HG02588 (cell line): Measurements from ENCODE around the gene SLC4A4.

Experiments
- ATAC-seq: cut with Tn5 transposase; IDR thresholded peaks from one replicate; pipeline ENCODE4 v1.9.1; 2021; ENCODE audit warnings: mild to moderate bottlenecking, moderate library complexity; ENCODE audit not compliant: unreplicated experiment

Gene SLC4A4

DNA sequence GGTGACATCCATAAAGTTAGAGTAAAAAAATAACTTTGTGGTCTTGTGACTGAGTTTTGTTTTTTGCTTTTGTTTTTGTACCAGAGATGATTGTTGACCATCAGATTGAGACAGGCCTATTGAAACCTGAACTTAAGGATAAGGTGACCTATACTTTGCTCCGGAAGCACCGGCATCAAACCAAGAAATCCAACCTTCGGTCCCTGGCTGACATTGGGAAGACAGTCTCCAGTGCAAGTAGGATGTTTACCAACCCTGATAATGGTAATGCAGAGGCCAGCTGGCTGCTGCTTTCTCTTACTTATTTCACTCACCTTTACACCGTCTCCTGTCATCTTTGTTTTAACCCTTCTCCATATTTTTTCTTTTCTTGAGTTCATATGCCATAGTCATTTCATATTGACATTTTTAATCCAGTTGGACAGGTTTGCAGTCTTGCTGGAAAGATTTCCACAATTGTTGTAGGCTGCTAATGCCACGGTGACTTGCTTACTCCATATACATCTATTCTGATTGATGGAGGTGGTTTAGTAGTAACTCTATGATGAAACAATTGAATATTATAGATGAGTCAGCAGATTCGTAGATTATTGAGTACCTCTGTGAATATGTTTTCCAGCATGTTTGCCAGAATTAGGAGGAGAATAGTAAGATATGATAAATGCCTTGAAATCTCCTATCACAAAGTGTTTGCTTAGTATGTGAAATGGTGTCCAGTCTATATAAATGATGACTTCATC, 18.3 kb downstream of the SLC4A4 start:
- ATAC-seq: no peak

DNA sequence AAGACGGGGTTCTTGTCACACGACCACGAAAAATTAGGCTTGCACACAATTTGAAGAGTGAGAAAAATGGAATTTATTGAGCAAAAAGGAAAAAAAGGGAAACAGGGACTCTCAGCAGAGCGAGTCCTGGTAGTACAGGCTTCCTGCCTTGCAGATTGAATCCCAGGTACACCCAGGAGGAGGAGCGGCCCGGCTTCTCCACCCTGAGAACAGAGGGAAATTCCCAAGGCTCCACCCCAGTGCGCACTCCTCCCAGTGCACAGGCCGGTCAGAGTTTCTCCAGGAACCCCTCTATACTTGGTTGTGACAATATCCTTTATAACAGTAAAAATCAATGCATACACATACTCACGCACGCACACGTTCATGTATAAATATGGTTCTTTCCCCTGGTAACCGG, 22.0 kb downstream of the SLC4A4 start:
- no peak for ATAC-seq

DNA sequence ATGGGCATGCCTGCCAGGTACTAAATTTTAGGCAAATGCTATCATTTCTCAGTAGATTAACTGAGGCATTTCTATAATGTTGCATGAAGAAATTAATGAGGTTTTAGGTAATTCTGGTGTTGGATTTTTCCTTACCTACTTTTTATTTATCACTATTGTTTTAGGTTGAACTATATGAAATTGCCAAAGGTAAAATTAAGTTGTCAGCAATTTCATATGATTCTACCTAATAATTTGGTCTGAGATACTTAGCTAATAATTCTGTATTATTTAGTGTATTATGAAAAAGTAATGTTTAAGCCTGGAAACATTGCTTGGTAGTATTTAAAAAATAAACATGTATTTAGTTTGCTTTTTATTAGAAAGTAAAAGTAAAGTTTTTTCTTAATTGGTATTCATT, 22.7 kb downstream of the SLC4A4 start:
- no peak for ATAC-seq

DNA sequence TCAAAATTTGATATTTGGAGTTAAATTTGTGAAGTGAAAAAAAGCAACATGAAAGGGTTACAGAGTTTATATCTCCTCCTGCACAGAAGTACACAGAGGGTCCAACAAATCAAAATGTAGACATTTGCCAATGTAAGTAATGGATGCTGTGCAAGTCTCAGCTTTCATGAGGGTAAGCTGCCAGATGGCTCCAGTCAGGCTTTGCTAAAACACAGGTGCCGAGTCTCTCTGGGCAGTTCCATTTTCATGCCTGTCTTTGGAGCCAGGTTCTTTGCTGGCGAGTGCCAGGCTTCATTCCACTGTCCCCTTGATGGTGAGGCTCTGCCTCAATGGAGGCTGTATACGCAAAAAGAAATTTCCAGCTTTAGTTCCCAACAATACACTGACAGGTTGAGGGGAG, 27.9 kb downstream of the SLC4A4 start:
- ATAC-seq: no peak

DNA sequence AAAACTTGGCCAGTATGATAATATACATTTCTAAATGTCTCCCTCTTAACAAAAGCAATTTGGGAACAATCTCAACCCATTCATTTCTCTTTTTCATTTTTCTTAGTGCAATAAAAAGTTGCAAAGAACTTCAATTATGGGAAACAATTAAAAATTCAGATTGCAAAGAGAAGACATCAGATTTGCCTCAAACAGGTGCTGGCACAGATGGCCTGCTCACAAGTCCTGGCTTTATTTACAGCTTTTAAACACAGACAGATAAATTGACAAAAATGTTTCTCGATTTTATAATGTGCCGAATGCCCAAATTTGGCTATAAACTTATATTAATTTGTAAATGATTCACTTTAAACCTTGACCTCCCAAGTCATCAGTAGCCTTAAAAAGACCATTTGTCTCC, 28.7 kb downstream of the SLC4A4 start:
- no peak for ATAC-seq

DNA sequence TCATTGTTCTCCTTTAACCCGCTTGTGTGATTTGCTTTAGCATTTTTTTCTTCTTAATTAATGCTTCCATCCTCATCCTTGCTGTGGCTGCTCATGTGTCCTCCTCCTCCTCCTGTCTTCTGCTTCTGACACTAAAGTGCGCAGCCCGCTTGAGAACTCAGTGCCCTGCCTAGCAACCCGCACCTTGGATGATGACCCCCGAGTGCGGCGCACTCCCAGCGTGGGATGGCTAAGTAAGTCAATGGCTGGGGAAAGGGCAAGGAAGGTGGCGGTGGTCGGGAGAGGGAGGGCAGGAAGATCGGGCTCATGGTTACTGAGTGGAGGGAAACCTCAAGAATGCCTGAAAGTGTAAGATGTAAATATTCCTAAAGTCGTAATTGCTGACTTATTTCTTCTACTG, 30.1 kb downstream of the SLC4A4 start:
- no peak for ATAC-seq

DNA sequence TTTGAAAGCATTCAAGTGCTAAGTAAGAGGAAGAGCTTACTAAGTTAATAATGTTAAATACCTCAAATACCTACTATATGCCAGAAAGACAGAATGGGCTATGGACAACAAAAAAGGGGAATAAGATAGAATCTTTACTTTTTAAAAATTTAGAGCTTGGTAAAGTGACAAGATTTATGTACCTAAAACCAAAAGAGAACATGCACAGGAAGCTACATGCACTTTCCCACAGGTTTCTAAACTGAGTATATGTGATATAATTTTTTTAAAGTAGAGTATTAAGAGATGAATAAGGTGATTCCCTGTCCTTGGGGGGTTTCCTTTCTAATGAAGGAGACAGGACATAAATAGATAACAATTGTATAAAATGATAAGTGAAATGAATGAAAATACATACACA, 30.7 kb downstream of the SLC4A4 start:
- no peak for ATAC-seq

DNA sequence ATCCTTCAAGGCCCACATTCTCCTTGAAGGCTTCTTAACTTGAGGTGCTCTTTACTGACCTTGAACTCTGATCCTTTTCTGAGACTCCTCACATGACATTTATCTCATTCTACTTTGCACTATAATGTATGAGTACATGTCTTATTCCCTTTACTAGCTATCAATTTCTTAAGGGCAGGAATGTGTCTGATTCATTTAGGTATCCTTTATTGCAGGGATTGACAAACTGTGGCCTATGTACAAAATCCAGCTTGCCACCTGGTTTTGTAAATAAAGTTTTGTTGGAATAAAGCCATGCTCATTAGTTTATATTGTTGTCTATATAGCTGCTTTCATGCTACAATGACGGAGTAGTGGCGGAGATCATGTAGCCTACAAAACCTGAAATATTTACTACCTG, 36.7 kb downstream of the SLC4A4 start:
- ATAC-seq: no peak

DNA sequence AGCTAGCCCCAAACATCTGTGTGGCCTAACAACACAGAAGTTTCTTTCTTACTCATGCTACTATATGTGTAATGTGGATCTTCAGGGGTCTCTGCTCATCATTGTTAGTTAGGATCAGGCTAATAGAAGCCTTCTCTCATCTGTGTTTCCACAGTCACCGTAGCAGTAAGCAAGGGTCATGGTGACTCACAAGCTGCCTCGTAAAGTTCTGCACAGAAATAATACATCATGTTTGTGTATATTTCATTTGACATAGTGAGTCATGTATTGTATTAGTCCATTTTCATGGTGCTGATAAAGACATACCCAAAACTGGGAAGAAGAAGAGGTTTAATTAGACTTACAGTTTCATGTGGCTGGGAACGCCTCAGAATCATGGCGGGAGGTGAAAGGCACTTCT, 38.7 kb downstream of the SLC4A4 start:
- no peak for ATAC-seq

DNA sequence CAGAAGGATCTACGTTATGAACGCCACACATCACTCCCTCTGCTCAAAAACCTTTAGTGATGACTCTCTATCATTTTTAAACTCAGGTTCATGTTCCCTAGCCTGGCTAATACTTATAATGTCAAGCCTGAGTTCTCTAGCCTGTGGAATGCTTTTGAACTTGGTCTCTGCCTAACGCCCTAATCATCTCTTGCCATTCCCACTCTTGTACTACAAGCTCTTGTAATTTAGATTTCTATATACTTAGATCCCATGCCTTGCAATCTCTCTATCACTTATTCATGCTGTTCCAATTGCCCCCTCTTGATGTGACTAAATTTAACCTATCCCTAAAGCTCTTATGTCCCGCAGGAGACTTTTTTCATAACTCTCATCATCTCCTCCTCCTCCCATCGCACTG, 40.3 kb downstream of the SLC4A4 start:
- no peak for ATAC-seq

DNA sequence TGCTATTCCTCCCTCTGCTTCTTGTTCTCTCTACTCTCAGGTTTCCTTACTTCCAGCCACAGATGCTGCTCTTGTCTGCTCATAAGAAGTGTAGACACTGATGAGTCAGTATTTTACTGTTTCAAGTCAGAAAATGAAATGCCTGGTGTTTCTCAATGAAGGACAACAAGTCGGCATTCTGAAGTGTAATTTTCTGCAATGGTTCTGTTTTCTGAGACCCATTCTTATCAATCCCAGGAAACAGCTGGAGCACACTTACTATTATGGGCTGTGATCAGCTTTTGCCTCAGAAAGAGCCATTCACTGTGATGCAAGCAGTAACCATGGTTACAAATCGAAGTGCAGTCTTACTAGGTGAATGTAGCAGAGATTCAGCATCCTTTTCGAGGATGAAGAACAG, 42.0 kb downstream of the SLC4A4 start:
- no peak for ATAC-seq

DNA sequence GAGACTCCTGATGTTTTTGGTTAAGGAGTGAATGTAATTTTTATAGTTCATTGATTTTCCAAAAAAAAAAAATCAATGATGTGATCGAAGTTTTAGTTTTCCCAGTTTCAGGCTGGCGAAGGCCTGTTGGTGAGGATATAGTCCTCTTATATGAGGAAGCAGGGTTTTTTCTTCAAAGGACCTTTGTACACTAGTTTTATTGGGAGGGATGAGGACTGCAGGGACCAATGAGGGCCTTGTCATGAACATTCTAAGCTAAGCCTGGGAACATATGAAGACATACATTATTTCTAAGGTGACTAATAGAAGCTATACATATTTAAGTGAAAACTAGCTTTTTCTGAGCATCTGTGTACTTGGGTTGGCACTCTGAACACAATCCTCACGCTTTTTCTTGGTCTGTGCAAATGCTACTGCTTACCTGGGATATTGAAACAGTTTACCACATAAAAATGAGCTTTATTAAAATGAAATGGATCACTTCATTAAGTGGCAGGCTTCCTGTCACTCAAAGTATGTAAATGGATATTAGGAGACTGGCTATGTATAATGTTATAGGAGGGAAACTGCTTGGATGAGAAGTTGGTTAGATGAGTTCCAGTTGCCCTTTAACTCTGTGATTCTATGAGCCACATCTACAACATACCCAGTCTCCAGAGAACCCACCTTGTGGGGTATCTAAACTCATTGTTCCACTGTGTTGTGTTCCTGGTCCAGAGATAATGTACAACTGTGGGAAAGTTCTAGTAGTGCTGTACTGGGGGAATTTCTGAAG, 43.5 kb downstream of the SLC4A4 start:
- ATAC-seq: no peak

DNA sequence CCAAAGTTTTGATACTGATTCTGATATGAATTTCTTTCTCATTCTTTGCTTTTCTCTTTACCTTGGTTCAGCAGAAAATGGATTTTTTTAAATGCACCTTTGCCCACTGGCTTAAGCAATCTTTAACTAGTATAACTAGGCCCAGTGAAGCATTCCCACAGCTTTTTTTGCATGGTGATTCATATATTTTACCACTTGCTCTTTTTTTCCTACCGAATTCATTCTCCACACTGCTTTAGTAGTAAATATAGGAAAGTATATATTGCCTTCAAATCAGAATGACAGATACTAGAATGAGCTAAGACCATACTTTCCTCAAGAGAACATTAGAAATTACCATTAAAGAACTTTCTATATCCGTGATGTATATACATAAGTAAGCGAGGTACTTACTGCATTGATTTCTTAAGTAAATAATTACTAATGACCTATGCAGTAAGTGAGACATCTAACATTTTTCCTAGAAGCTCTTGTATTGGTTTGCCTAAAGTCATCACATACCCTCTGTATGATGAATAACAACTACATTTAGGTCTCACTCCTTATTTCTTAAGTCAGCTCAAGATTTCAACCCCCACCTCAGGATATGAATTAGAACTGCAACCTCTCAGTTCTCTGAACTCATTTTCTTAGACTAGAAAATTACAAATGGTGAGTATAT, 44.2 kb downstream of the SLC4A4 start:
- ATAC-seq: no peak

DNA sequence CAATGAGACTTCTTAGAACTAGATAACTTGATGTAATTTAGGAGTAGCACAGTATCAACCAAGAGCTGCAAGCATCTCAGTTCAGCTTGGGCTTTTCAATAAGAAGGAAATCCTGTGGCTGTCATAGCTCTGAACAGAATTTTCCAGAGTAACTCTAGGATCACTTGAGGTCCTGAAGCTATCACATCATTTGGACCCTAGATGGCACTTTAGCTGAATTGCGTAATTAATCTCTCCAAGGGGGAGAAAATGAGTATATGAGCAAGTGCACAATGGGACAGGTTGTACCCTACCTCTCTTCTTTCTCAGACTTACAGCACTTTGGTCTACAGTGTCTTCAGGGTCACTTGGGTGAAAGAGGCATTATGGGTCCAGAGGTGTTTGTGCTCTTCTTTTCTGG, 45.2 kb downstream of the SLC4A4 start:
- no peak for ATAC-seq

DNA sequence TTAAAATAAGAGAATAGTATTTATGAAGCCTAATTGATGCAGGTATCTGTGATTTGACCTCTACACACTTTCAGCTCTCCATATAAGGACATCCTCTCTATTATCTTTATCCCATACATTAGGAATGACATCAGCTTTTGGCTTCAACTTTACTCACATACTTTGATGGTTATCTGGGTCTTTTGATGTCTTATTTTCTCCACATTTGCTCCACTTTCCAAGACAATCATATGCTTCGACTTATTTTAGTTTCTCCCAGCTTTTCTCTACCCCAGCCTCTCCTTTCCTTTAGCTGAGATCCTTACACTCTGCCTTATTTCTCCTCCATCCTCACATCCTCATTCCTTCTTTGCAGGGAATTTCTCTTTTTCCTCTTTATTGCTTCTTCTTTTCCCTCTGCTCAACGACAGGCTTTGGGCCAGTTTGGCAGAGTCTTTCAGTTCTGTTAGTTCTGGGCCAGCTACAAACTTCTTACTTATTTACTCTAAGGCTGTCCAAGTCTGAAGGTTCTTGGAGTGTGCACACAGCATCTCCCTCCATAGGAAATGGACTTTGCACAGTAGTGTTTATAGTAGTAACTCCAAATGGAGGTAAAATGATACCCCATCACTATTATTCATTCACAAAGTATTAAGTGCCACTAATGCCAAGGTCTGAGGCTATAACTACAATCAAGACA, 50.5 kb downstream of the SLC4A4 start:
- ATAC-seq: no peak

DNA sequence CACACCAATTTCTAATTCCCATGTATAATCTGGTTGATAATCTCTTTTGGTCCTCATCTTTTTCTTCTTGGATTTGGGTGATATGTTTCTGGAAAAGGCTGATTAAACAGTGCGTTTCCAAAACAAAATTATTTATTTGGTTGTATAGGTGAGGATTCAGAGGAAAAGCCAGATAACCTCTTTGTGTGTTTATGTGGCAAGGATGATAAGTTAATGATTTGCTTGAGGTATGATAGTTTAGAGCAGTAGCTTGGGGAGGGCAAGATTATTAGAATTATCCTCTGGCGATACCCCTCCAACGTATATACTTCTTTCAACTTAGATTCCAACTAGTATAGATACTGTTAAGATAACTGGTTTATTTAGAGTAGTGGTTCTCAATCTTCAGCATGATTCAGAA, 53.3 kb downstream of the SLC4A4 start:
- no peak for ATAC-seq

DNA sequence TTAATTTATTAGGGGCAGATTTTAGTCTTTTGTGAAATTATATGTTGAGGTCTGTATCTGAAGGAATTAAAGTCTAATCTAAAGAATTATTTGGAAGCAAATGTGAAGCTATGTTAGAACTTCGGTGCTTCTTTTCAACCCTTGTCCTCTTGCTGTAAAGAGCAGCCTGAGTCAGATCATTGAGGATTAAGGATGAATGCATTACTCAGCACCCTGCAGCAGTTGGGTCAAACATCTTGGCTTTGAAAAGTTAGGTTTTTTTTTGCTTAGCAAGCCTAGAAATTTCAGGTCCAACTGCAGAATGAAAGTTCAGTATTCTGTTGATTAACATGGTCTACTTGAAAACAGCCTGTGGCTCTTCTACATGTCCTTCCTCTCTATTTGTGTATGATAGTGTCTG, 57.6 kb downstream of the SLC4A4 start:
- ATAC-seq: no peak

DNA sequence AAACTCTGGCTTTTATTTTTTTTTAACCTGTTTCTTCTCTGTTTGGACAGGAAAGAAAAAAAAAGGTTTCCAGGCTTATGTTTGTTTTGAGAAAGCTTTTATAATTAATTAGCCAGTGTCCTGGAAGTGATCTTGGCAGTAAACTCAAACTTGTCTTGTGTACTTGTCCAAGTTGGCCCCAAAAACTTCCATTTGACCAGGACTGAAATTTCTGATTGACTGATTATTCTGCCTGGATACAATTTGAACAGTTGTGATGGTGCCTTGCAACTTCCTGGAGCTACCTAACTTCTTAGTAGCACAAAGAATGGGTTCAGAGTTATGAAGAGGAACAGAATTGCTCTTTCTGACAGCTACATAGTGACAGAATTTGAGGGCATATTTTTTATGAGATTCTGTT, 62.0 kb downstream of the SLC4A4 start:
- no peak for ATAC-seq

DNA sequence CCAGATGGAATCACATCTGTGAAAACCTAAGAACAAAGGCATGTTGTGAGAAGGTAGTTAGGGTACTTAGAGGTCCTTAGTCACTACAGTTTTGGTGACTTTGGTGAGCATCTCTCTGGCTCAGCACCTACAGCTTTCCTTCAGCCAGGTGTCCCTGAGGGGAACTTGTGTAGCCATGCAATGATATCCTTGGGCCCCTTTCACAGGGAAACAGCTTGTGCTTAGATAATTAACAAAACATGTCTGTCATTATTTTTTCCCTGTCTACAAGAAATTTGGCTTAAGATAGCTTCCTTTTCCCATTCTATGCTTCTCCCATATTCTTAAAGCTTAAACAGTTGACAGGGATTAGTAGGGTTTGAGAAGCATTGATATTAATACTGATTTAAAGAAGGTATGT, 63.8 kb downstream of the SLC4A4 start:
- no peak for ATAC-seq

DNA sequence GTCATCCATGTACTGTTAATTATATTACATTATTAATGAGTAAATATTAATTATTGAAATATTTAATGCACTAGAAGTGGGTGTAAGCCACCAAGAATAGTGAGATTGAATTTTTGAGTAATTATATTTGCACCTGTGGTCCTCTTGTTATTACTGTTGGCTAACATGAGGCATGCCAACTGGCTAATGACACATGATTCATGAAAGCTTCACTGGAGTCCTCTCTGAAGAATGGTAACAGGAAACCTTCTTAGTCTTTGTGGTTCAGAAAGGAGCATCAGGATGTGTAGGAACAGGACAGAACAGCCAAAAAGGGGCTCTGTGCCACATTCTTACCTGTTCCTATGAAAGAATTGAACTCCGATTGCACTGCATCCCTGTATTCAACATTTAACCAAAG, 65.2 kb downstream of the SLC4A4 start:
- ATAC-seq: no peak

DNA sequence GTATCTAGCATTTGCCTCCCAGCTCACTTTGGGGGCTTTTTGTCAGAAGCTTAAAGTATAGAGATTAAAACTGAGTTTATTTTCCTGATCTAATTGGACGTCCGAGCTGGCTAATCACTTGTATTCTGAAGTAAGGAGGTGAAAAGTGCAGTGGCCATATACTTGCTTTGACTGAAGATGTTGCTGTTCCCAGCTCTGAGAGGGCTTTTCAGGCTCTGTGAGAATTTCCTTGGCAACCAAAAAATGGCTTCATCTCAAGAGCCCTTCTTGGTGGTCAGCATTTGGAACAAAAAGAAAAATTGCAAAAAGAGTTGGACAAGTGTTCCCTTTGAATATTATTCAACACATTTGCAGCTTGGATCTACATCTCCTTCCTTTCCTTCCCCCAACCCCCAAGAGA, 67.0 kb downstream of the SLC4A4 start:
- no peak for ATAC-seq
